Measurements from ENCODE around the gene RBM19.

RBM19 gene

DNA sequence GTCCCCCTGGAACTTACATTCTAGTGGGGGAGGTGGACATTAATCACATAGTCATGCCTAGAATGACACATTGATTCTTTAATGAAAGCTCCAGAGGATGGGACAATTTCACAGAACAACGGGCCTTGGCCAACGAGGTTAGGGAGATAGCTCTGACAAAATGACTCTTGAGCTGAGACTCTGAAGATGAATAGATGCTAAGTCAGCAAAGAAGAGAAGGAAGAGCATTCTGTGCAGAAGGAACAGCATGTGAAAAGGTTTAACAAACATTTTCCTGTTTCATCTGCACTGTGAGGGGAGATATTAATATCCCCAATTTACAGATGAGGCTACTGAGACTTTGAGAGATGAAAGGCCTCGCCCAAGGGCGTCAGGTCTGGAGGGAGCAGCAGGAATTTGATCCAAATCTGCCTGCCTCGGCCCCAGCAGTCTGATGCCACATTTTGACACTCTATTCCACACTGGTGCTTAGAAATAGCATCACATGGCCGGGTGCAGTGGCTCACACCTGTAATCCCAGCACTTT, 193.6 kb downstream of the RBM19 start:
- H3K4me1 ChIP-seq (ENCODE audit: control insufficient read depth, insufficient read depth, low read length) = no peaks in the 10 kb centered on the region
- H3K27me3 ChIP-seq (ENCODE audit: control insufficient read depth, insufficient read depth, low read length) = no peaks in the 10 kb centered on the region
- H3K36me3 ChIP-seq (ENCODE audit: control insufficient read depth, insufficient read depth, low read length) = no peaks in the 10 kb centered on the region
- no peak overlapping the region for H3K4me3 ChIP-seq (ENCODE audit: low read length)
- H3K9ac ChIP-seq (ENCODE audit: low read length) = no peak overlapping the region
- H3K9me3 ChIP-seq (ENCODE audit: control insufficient read depth, low read length) = no peaks in the 10 kb centered on the region

GRCh38 chr12:113770389-113770865, 195.7 kb downstream of the RBM19 start:
- no peaks in the 10 kb centered on the region for H3K9me3 ChIP-seq (ENCODE audit: control insufficient read depth, low read length)
- no peak overlapping the region for H3K9ac ChIP-seq (ENCODE audit: low read length)
- no peak overlapping the region for H3K4me3 ChIP-seq (ENCODE audit: low read length)
- H3K4me1 ChIP-seq (ENCODE audit: control insufficient read depth, insufficient read depth, low read length) = peaks cover 16% of the 10 kb centered on the region
- H3K27me3 ChIP-seq (ENCODE audit: control insufficient read depth, insufficient read depth, low read length) = peaks cover 10% of the 10 kb centered on the region
- no peaks in the 10 kb centered on the region for H3K36me3 ChIP-seq (ENCODE audit: control insufficient read depth, insufficient read depth, low read length)

DNA sequence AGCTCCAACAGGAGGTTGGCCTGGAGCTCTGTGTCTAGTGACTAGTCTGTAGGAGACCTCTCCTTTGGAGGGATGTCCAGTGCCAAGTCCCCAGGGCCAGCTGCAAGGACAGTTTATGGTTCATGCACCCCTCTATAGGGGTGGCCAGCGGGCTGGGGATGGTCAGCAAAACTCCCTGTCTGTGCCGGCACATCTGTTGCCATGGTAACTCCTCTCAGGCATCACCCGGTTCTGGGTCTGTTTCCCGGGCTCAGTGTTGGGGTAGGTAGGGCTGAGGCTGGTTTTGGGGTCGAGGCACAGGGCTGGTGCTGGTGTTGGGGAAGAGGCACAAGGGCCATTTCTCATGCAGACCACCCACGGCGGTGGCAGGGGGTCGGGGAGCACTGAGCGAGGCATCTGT, 196.8 kb downstream of the RBM19 start:
- H3K36me3 ChIP-seq (ENCODE audit: control insufficient read depth, insufficient read depth, low read length) = no peaks in the 10 kb centered on the region
- no peaks in the 10 kb centered on the region for H3K9me3 ChIP-seq (ENCODE audit: control insufficient read depth, low read length)
- no peak overlapping the region for H3K4me3 ChIP-seq (ENCODE audit: low read length)
- peaks cover 18% of the 10 kb centered on the region for H3K4me1 ChIP-seq (ENCODE audit: control insufficient read depth, insufficient read depth, low read length)
- H3K27me3 ChIP-seq (ENCODE audit: control insufficient read depth, insufficient read depth, low read length) = peaks cover 11% of the 10 kb centered on the region
- H3K9ac ChIP-seq (ENCODE audit: low read length) = no peak overlapping the region

GRCh38 chr12:113768850-113769249, 197.3 kb downstream of the RBM19 start:
- Histone ChIP-seq H3K9me3 (ENCODE audit: control insufficient read depth, low read length) (no peaks in the 10 kb centered on the region), H3K9ac (ENCODE audit: low read length) (no peak overlapping the region), H3K27me3 (ENCODE audit: control insufficient read depth, insufficient read depth, low read length) (peaks cover 11% of the 10 kb centered on the region), H3K4me3 (ENCODE audit: low read length) (no peak overlapping the region), H3K36me3 (ENCODE audit: control insufficient read depth, insufficient read depth, low read length) (no peaks in the 10 kb centered on the region), H3K4me1 (ENCODE audit: control insufficient read depth, insufficient read depth, low read length) (peaks cover 18% of the 10 kb centered on the region)

- Histone ChIP-seq H3K4me1 (ENCODE audit: control insufficient read depth, insufficient read depth, low read length) (peaks cover 18% of the 10 kb centered on the region), H3K9ac (ENCODE audit: low read length) (no peak overlapping the region), H3K4me3 (ENCODE audit: low read length) (no peak overlapping the region), H3K27me3 (ENCODE audit: control insufficient read depth, insufficient read depth, low read length) (peaks cover 11% of the 10 kb centered on the region), H3K36me3 (ENCODE audit: control insufficient read depth, insufficient read depth, low read length) (no peaks in the 10 kb centered on the region), H3K9me3 (ENCODE audit: control insufficient read depth, low read length) (no peaks in the 10 kb centered on the region)
Measured at GRCh38 chr12:113766879-113767878, 198.9 kb downstream of the RBM19 start.
